GM18498 (cell line): ENCODE results near the gene LUC7L2.
"Not testable (repeated sequence)": the region's sequence is repeated elsewhere in the genome, so short reads cannot be mapped to it uniquely, and the experiment has no call there.

Source experiments
- ATAC-seq: cut with Tn5 transposase; IDR thresholded peaks from one replicate; pipeline ENCODE4 v1.9.1; 2021; ENCODE audit warnings: mild to moderate bottlenecking, moderate library complexity; ENCODE audit not compliant: unreplicated experiment

Gene LUC7L2

GRCh38 chr7:139355320-139355719, 4.4 kb upstream of the LUC7L2 start:
- no peak for ATAC-seq

- ATAC-seq: not testable (repeated sequence)
These were observed 1.8 kb upstream of the LUC7L2 start for GRCh38 chr7:139357729-139358506.

- peak; percentile 23 for ATAC-seq
These were observed 941 bp upstream of the LUC7L2 start for GRCh38 chr7:139358541-139359365.

- peak; percentile 70 for ATAC-seq
These were observed 685 bp downstream of the LUC7L2 start for GRCh38 chr7:139360210-139360947.

- no peak for ATAC-seq
These were observed 1.2 kb downstream of the LUC7L2 start for GRCh38 chr7:139360948-139361307.

GRCh38 chr7:139361523-139361922, 1.8 kb downstream of the LUC7L2 start:
- no peak for ATAC-seq

GRCh38 chr7:139362302-139362701, 2.6 kb downstream of the LUC7L2 start:
- ATAC-seq: no peak

- no peak for ATAC-seq
These were observed 3.3 kb downstream of the LUC7L2 start for GRCh38 chr7:139362981-139363380.

GRCh38 chr7:139365336-139365735, 5.6 kb downstream of the LUC7L2 start:
- no peak for ATAC-seq

GRCh38 chr7:139366400-139366799, 6.7 kb downstream of the LUC7L2 start:
- ATAC-seq: no peak

- no peak for ATAC-seq
These were observed 7.9 kb downstream of the LUC7L2 start for GRCh38 chr7:139367438-139368155.

GRCh38 chr7:139370301-139370942, 10.7 kb downstream of the LUC7L2 start:
- no peak for ATAC-seq

GRCh38 chr7:139370943-139371313, 11.2 kb downstream of the LUC7L2 start:
- ATAC-seq: no peak

GRCh38 chr7:139374246-139374645, 14.6 kb downstream of the LUC7L2 start:
- ATAC-seq: no peak

- ATAC-seq: no peak
These were observed 22.7 kb downstream of the LUC7L2 start for GRCh38 chr7:139382439-139382838.

- no peak for ATAC-seq
These were observed 24.9 kb downstream of the LUC7L2 start for GRCh38 chr7:139384611-139385010.

GRCh38 chr7:139387594-139387993, 27.9 kb downstream of the LUC7L2 start:
- no peak for ATAC-seq

- ATAC-seq: no peak
These were observed 29.4 kb downstream of the LUC7L2 start for GRCh38 chr7:139389091-139389490.

GRCh38 chr7:139389774-139390173, 30.1 kb downstream of the LUC7L2 start:
- no peak for ATAC-seq

- ATAC-seq: no peak
These were observed 34.0 kb downstream of the LUC7L2 start for GRCh38 chr7:139393621-139394211.
